Central memory CD4-positive, alpha-beta T cell (primary cell): ENCODE results near the gene UNC45B.
"Not testable (repeated sequence)": the region's sequence is repeated elsewhere in the genome, so short reads cannot be mapped to it uniquely, and the experiment has no call there.

Source experiments
- DNase-seq: peaks from one replicate; pipeline ENCODE4 v3.0.0; 2022

UNC45B gene

GRCh38 chr17:35174835-35175334 lies 27.3 kb downstream of the UNC45B start:
- no peak for DNase-seq

- DNase-seq, result no peak
Observed at GRCh38 chr17:35175638-35176415, 28.2 kb downstream of the UNC45B start.

GRCh38 chr17:35176897-35177296 lies 29.3 kb downstream of the UNC45B start:
- no peak for DNase-seq

- not testable (repeated sequence) for DNase-seq
Observed at GRCh38 chr17:35179379-35179778, 31.8 kb downstream of the UNC45B start.

- DNase-seq, result no peak
Observed at GRCh38 chr17:35183332-35183731, 35.7 kb downstream of the UNC45B start.

GRCh38 chr17:35184274-35184673 lies 36.7 kb downstream of the UNC45B start:
- DNase-seq, result no peak

- no peak for DNase-seq
Observed at GRCh38 chr17:35185849-35186248, 38.2 kb downstream of the UNC45B start.

GRCh38 chr17:35187481-35187880 lies 39.9 kb downstream of the UNC45B start:
- DNase-seq, result no peak

- DNase-seq, result peak; percentile 27
Observed at GRCh38 chr17:35188111-35188510, 40.5 kb downstream of the UNC45B start.

- DNase-seq, result no peak
Observed at GRCh38 chr17:35189291-35189690, 41.7 kb downstream of the UNC45B start.

GRCh38 chr17:35191001-35191695 lies 43.5 kb downstream of the UNC45B start:
- DNase-seq, result no peak

- no peak for DNase-seq
Observed at GRCh38 chr17:35192708-35193107, 45.1 kb downstream of the UNC45B start.

- DNase-seq, result not testable (repeated sequence)
Observed at GRCh38 chr17:35194001-35194400, 46.4 kb downstream of the UNC45B start, which contains the start of gene SLC35G3. Gene SLC35G3 (minus strand): TSS chr17:35194393. CDS start chr17:35194307, 86 bp downstream.

GRCh38 chr17:35195062-35195461 lies 47.4 kb downstream of the UNC45B start:
- not testable (repeated sequence) for DNase-seq

GRCh38 chr17:35202582-35202981 lies 55.0 kb downstream of the UNC45B start:
- DNase-seq, result not testable (repeated sequence)

GRCh38 chr17:35210741-35211140 lies 63.1 kb downstream of the UNC45B start:
- peak; percentile 35 for DNase-seq

- no peak for DNase-seq
Observed at GRCh38 chr17:35212668-35213067, 65.1 kb downstream of the UNC45B start.

GRCh38 chr17:35213412-35213940 lies 65.9 kb downstream of the UNC45B start:
- no peak for DNase-seq

GRCh38 chr17:35214192-35214591 lies 66.6 kb downstream of the UNC45B start:
- DNase-seq, result peak; percentile 90

GRCh38 chr17:35214631-35215273 lies 67.1 kb downstream of the UNC45B start:
- DNase-seq, result peak; percentile 52

- DNase-seq, result no peak
Observed at GRCh38 chr17:35217107-35217506, 69.5 kb downstream of the UNC45B start.

GRCh38 chr17:35218915-35219314 lies 71.3 kb downstream of the UNC45B start:
- DNase-seq, result no peak

- no peak for DNase-seq
Observed at GRCh38 chr17:35222452-35222851, 74.8 kb downstream of the UNC45B start.
